Kidney epithelial cell (primary cell): Measurements from ENCODE around the gene ILF3. TPM values are rescaled to one million over a fixed set of nuclear protein-coding genes. Genes with fewer than 3 reads are reported as not detected.

Experiments used
- DNase-seq: peaks from one replicate; pipeline ENCODE4 v3.0.0-alpha.2; 2010; ENCODE audit warnings: low read depth
- H3K27me3 ChIP-seq: 2 replicates; pipeline ENCODE4 v1.6.0; 2011; ENCODE audit warnings: low read length; ENCODE audit not compliant: control insufficient read depth, insufficient read depth
- H3K36me3 ChIP-seq: 2 replicates; pipeline ENCODE4 v1.5.1; 2011; ENCODE audit warnings: low read length; ENCODE audit not compliant: control insufficient read depth, insufficient read depth
- H3K4me3 ChIP-seq: 2 replicates; pipeline ENCODE4 v1.5.1; 2011; ENCODE audit warnings: low read depth, mild to moderate bottlenecking, control low read depth, low read length
- CTCF ChIP-seq: IDR thresholded peaks from 2 replicates; pipeline ENCODE4 v1.5.1; 2011; ENCODE audit warnings: mild to moderate bottlenecking, moderate library complexity, low read length, control low read depth, inconsistent platforms; ENCODE audit not compliant: insufficient read depth, poor library complexity, severe bottlenecking
- total RNA-seq: library from RNA; depleted of rRNA; stranded (reverse); fragments of >200 nt; gene quantifications from 2 replicates; pipeline ENCODE4 v1.2.3, GENCODE V29; 2015

The ILF3 gene
- total RNA-seq, 1 donor from 2014 or later, result 160 TPM

- Histone ChIP-seq H3K4me3 (no peak overlapping the region), H3K36me3 (peaks cover 5% of the 10 kb centered on the region)
- no peak for TF ChIP-seq CTCF
Measured at GRCh38 chr19:10636304-10636972, 17.7 kb upstream of the ILF3 start.

GRCh38 chr19:10637894-10638293, 16.3 kb upstream of the ILF3 start:
- no peak for TF ChIP-seq CTCF
- H3K27me3 ChIP-seq, result no peaks in the 10 kb centered on the region
- H3K36me3 ChIP-seq, result peaks cover 7% of the 10 kb centered on the region
- no peak for DNase-seq
- no peak overlapping the region for H3K4me3 ChIP-seq

More at GRCh38 chr19:10636304-10636972, 17.7 kb upstream of the ILF3 start:
- no peak for DNase-seq
- no peaks in the 10 kb centered on the region for H3K27me3 ChIP-seq

- TF ChIP-seq CTCF, result no peak
- peaks cover 7% of the 10 kb centered on the region for H3K36me3 ChIP-seq
- no peaks in the 10 kb centered on the region for H3K27me3 ChIP-seq
- H3K4me3 ChIP-seq, result no peak overlapping the region
- no peak for DNase-seq
Measured at GRCh38 chr19:10639836-10640235, 14.3 kb upstream of the ILF3 start.

- Histone ChIP-seq H3K27me3 (no peaks in the 10 kb centered on the region), H3K36me3 (peaks cover 7% of the 10 kb centered on the region), H3K4me3 (no peak overlapping the region)
- no peak for DNase-seq
- no peak for TF ChIP-seq CTCF
Measured at GRCh38 chr19:10640361-10640760, 13.8 kb upstream of the ILF3 start.

GRCh38 chr19:10641248-10641647, 12.9 kb upstream of the ILF3 start:
- no peak for TF ChIP-seq CTCF
- no peaks in the 10 kb centered on the region for H3K27me3 ChIP-seq
- H3K36me3 ChIP-seq, result peaks cover 7% of the 10 kb centered on the region
- no peak overlapping the region for H3K4me3 ChIP-seq
- DNase-seq, result no peak
